ENCODE results near the gene PIN1.

PIN1 gene

DNA sequence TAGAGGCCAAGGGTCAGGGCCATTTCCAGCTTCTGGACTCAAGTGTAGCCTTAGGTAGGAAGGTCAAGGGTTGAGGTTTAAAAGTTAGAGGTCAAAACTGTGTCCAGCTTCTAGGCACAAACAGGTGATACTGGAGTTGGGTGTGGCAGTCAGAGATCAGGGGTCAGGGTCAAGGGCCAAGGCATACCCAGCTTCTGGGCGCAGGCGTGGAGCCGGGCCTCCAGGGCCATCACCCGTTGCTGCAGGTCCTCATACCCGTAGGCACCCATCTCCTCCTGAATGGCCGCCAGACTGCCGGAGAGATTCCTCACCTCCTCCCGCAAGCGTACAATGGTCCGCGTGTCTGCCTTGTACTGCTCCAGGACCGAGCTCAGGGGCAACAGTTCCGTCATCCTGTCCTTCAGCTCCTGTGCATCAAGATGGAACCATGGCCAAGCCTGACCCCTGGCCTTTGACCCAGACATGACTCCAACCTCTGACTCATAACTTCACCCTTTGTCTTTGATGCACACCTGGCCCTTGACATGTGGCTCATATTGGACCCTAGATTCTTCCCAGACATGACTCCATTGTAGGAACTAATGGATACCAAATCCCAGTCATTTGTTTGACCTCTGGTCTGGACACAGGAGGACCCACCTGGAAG is 22.1 kb downstream of the PIN1 start:
- DNase-seq, result no peak

- DNase-seq, result peak; percentile 71
These were observed 23.0 kb downstream of the PIN1 start for GRCh38 chr19:9857920-9858746.

DNA sequence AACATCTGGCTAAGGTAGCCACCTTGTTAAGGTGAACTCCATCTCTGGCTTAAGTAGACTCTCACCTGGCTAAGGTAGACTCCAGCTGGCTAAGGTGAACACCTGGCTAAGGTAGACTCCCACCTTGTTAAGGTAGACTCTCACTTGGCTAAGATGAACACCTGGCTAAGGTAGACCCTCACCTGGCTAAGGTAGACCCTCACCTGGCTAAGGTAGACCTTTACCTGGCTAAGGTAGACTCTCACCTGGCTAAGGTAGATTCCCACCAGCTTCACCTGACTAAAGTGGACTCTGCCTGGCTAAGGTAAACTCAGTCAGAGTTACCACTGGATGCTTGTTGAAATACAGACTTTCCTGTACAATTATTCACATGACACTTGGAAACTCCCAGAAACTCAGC is 23.6 kb downstream of the PIN1 start:
- DNase-seq, result no peak

GRCh38 chr19:9860407-9860806 is 25.3 kb downstream of the PIN1 start:
- DNase-seq, result no peak

DNA sequence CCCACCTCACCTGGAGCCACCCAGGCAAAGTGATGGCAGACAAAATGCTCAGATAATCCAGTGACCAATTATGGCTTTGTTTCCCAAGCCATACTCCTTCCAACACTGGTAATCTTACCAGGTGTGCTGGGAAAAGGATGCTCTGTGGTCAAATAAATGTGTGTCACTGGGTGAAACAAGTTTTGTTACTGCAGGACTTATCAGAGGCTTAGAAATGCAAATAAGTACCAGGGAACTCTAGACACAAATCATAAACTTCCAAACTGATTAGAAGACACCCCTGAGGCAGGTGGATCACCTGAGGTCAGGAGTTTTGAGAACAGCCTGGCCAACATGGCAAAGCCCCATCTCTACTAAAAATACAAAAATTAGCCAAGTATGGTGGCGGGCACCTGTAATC is 26.4 kb downstream of the PIN1 start:
- no peak for DNase-seq

- DNase-seq, result no peak
These were observed 27.8 kb downstream of the PIN1 start for GRCh38 chr19:9862938-9863337.

- DNase-seq, result no peak
These were observed 28.6 kb downstream of the PIN1 start for GRCh38 chr19:9863759-9864158.

DNA sequence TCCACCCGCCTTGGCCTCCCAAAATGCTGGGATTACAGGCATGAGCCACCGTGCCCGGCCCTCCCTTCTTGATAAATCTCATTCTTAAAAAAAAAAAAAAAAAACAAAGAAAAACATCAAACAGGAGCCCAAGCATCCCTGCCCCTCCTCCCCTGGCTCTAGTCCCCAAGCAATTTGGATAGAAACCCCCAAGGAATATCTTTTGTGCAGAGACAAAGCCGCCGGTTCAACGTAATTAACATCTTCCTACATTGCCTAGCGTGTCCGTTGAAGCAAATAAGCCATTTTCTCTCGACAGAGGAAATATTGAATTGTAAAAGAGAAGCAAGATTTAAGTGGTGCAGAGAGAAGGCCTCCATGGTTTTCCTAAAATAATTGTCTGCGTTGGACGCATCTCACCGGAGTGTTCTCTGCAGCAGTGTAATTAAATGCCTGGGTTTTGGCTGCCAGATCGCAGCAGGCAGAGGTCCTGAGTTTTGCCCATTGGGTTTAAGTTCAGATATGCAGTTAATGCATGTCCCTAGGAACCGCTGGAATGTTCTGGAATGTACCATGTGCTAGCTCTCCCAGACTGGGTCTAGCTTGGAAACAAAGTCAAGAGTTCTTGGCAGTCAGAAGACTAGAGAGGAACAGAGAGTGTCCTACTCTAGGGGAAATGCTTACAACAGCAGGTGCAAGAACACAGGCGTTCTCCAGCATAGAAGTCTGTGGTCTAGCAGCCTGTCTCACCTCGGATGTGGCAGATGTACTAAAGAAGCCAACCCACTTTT is 30.8 kb downstream of the PIN1 start:
- DNase-seq, result no peak

GRCh38 chr19:9868983-9869617 is 34.0 kb downstream of the PIN1 start:
- no peak for DNase-seq

GRCh38 chr19:9871626-9872338 is 36.7 kb downstream of the PIN1 start:
- no peak for DNase-seq

GRCh38 chr19:9872618-9873242 is 37.6 kb downstream of the PIN1 start:
- no peak for DNase-seq

DNA sequence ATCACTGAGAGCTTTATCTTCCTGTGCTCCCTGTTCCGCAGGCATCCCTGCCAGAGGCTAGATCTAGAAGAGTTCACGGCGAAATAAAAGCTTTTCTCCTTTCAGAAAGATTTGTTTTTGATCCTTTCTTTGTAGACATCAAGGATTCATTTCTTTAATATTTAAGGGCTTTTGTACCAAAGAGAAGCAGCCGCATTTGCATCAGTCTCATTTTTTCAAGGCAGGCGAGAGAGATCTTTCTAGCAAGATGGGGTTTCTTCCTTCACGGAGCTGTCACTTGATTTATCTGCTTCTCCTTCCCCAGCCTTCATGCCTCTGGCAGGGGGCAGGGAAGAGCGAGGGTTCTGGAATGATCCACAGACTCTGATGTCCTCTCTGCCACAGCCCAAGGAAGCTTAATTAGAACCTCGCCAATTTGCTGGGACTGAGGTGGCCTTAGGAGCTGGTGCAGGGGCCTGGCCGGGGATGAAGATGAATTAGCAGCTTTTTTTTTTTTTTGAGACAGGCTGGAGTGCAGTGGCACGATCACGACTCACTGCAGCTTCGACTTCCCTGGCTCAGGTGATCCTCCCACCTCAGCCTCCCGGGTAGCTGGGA is 40.0 kb downstream of the PIN1 start:
- DNase-seq, result no peak

DNA sequence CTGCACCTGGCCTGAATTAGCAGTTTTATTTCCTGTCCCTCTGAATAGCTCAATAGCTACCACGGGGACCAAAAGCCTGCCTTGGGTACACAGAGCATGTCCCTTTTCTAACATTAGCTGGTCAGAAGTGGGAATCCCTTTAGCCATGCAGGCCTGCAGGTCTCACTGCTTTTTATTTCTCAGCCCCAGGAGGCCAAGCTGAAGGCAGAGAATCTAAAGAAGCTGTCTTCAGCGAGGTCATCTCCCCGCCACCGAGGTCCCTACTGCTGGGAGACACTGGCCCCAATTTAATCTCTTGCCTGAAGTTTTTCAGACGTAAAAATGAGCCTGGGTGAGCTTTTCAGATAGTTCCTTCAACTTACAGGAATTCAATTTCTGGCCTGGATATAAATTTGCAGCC is 40.7 kb downstream of the PIN1 start:
- DNase-seq, result no peak

- no peak for DNase-seq
These were observed 42.8 kb downstream of the PIN1 start for GRCh38 chr19:9877780-9878510.

DNA sequence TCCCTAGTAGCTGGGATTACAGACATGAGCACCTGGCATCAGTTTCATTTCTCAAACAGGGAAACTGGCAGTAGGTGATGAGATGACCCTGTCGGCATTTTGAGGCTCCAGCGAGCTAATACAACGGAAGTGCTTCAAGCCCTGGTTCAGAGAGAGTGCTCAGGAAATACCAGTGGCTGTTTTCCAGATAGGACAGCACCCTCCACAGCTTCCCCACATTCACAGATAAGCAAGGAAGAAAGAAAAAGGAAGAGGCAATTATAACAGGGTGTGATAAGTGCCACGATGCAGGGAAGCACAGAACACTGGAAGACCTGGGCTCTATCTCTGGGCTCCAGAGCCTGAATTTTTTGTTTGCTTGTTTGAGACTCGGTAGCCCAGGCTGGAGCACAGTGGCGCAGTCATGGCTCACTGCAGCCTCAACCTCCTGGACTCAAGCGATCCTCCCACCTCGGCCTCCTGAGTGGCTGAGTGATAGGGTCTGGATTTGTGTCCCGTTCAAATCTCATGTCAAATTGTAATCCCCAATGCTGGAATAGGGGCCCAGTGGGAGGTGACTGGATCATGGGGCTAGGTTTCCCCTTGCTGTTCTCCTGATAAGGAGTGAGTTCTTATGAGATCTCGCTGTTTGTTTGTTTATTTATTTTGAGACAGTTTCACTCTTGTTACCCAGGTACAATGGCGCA is 43.5 kb downstream of the PIN1 start:
- no peak for DNase-seq

GRCh38 chr19:9881720-9882119 is 46.6 kb downstream of the PIN1 start:
- DNase-seq, result no peak

GRCh38 chr19:9883231-9883758 is 48.2 kb downstream of the PIN1 start:
- no peak for DNase-seq

DNA sequence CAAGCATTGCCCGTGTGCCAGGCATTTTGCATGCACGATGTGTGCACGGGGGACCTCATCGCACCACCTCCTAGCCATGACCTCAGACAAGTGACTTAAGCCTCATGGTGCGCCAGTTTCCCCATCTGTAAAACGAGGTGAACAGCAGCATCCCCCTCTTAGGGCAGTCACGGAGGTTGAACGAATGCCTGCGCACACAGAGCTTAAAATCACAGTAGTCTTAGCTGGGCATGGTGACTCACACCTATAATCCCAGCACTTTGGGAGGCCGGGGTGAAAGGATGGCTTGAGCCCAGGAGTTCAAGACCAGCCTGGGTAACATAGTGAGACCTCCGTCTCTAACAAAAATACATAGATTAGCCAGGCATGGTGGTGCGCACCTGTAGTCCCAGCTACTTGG is 48.6 kb downstream of the PIN1 start:
- DNase-seq, result no peak

- DNase-seq, result no peak
These were observed 50.0 kb downstream of the PIN1 start for GRCh38 chr19:9885077-9885552.
